Effector memory CD4-positive, alpha-beta T cell (primary cell): ENCODE results near the gene WFDC12.

Experiments
- DNase-seq, 3 donors: peaks; one replicate each; pipeline ENCODE4 v3.0.0-alpha.2; 2020
- H3K27ac ChIP-seq: 2 replicates; pipeline ENCODE4 v1.7.0; 2013; ENCODE audit warnings: mild to moderate bottlenecking, low read length, moderate library complexity; ENCODE audit not compliant: insufficient read depth, poor library complexity, severe bottlenecking
- H3K27me3 ChIP-seq: replicated peaks from 2 replicates; pipeline ENCODE4 v1.7.0; 2013; ENCODE audit warnings: mild to moderate bottlenecking, low read length; ENCODE audit not compliant: insufficient read depth, control insufficient read depth, poor library complexity, severe bottlenecking
- H3K36me3 ChIP-seq: 2 replicates; pipeline ENCODE4 v1.7.0; 2013; ENCODE audit warnings: mild to moderate bottlenecking, low read length, moderate library complexity; ENCODE audit not compliant: control insufficient read depth, insufficient read depth
- H3K4me1 ChIP-seq: 2 replicates; pipeline ENCODE4 v1.7.0; 2013; ENCODE audit warnings: low read length, mild to moderate bottlenecking; ENCODE audit not compliant: control insufficient read depth, insufficient read depth, poor library complexity, severe bottlenecking
- H3K4me3 ChIP-seq: 2 replicates; pipeline ENCODE4 v1.7.0; 2013; ENCODE audit warnings: low read length, low read depth, mild to moderate bottlenecking; ENCODE audit not compliant: insufficient read depth, poor library complexity, severe bottlenecking
- H3K9me3 ChIP-seq: 2 replicates; pipeline ENCODE4 v1.7.0; 2013; ENCODE audit warnings: mild to moderate bottlenecking, low read length, moderate library complexity; ENCODE audit not compliant: control insufficient read depth

The WFDC12 gene

DNA sequence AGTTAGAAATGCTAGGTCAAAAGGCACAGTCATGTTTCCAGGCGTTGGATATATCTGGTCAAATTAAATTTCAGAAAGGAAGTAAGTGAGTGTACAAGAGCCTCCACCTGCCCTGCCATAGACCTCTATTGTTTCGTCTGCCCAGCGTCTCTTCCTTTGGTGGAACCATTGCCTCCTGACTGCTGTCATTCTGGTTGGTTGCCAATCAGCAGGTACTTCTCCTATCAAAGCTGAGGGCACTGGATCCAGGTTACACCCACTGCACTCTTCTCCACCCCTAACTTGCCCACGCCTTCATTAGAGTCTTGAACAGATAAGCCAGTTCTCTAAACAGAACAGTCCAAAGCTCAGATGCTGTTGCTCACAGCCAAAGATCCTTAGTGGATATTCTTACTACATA, 6.7 kb downstream of the WFDC12 start:
- Histone ChIP-seq H3K27me3 (no peaks in the 10 kb centered on the region), H3K36me3 (no peaks in the 10 kb centered on the region), H3K4me1 (no peaks in the 10 kb centered on the region), H3K27ac (no peak overlapping the region), H3K4me3 (no peak overlapping the region), H3K9me3 (no peaks in the 10 kb centered on the region)
- DNase-seq = no peak

DNA sequence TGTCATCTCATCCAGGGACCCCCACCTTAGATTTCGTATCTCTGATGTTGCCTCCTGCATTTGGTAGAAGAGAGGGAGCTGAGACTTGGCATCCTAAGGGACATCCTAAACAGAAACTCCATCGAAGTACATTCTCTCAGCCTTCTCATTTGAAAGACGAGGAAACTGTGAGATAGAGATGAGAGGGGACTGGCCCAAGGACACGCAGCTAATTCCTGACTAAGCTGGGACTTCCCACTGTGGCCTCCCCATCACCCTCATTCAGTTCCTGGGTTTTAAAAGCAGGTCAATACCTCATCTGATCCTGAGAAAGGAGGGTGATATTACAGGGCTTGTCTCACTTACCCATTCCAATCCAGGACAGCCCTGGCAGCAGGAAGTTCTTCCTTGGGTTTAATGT, 8.4 kb downstream of the WFDC12 start:
- Histone ChIP-seq H3K27ac (no peak overlapping the region), H3K4me3 (no peak overlapping the region), H3K27me3 (no peaks in the 10 kb centered on the region), H3K9me3 (no peaks in the 10 kb centered on the region), H3K36me3 (no peaks in the 10 kb centered on the region), H3K4me1 (no peaks in the 10 kb centered on the region)
- DNase-seq = no peak

DNA sequence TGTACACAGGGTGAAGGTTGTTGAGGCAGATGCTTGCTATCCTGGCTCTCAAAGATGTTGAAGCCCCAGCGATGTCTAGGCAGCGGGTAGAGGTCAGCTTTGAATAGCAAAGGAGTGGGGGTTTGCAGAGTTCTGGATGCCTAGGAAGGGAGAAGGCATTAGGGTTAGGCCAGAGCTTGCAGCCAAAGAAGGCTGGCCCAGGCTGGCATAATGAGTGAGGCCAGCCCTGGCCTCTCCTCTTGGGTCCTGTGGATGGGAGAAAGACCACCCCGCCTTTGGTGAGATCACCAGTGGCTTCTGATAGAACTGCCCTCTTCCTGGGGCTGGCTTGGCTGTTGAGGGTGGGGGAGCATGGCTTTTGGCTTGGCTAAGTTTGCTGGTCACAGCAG, 8.9 kb downstream of the WFDC12 start:
- no peaks in the 10 kb centered on the region for H3K4me1 ChIP-seq
- H3K27me3 ChIP-seq = no peaks in the 10 kb centered on the region
- no peak for DNase-seq
- no peaks in the 10 kb centered on the region for H3K9me3 ChIP-seq
- no peak overlapping the region for H3K4me3 ChIP-seq
- no peaks in the 10 kb centered on the region for H3K36me3 ChIP-seq
- no peak overlapping the region for H3K27ac ChIP-seq

DNA sequence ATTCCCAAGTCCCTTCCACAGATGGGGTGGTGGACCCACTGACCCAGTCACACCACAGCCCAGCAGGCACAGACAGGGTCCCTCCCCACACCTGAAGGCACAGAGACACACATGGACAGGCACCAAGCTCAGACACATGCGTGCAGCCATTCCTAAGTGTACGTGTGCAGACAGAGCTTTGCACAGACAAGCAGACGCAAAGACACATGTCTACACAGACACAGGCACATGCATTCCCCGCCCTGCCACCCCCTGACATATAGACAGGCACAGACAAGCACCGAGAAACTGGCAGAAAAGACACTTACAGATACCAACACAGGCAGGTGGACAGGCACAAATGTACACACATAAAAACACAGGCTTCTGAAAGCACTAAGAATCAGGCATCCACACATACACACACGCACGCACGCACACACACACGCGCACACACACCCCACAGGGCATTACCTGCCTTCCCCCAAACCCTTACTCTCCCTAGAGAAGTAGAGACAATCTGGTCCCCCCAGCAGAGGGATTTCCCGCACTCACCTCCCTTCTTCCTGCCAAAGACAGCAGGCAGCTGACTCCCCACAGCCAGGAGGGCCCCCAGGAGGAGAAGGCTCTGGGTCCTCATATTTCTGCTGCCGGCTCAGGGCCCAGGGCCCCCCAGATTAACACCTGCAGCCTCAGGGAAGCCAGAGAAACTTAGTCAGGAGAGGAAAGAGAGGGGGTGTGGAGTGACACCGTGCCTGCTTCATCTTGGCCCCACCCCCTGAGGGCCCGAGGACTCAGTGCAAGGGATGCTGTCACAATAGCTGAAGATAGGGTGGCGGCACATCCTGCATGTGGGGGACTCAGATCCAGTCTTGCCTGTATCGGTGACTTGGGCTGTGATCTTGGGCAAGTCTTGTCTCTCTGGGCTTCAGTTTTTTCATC, 9.5 kb downstream of the WFDC12 start, which contains the start of gene WFDC5:
Gene WFDC5 (minus strand): TSS at position 710 of the 921 bp plus-strand sequence. CDS start 91 bp downstream, at position 619.
- H3K4me1 ChIP-seq = no peaks in the 10 kb centered on the region
- H3K4me3 ChIP-seq = no peak within 1 kb of the TSS
- H3K27me3 ChIP-seq = no peaks in the 10 kb centered on the region

DNA sequence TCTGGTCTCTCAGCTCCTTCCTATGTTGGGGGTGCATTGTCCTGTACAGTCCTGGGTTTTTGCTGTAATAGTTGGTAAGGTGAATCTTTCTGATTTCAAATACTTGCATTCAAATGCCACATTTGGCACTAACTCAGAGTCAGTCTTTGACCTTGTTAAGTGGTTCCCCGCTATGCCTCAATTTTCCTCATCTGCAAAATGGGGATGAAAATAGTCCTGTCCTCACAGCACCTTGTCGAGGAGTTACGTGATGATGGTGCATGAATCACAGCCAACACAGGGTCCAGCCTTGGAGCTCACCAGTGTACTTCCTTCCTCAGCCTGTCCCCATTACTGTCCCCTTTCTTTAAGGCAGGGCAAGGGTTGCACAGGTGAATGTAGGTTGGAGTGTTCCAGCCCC, 10.4 kb downstream of the WFDC12 start:
- Histone ChIP-seq H3K27ac (no peak overlapping the region), H3K27me3 (no peaks in the 10 kb centered on the region), H3K9me3 (no peaks in the 10 kb centered on the region), H3K4me3 (no peak overlapping the region), H3K36me3 (no peaks in the 10 kb centered on the region), H3K4me1 (no peaks in the 10 kb centered on the region)
- no peak for DNase-seq

More for the DNA sequence above, 9.5 kb downstream of the WFDC12 start, which contains the start of gene WFDC5:
- Histone ChIP-seq H3K27ac (no peak within 1 kb of the TSS), H3K9me3 (no peaks in the 10 kb centered on the region), H3K36me3 (no peaks in the 10 kb centered on the region)
- DNase-seq = no peak

DNA sequence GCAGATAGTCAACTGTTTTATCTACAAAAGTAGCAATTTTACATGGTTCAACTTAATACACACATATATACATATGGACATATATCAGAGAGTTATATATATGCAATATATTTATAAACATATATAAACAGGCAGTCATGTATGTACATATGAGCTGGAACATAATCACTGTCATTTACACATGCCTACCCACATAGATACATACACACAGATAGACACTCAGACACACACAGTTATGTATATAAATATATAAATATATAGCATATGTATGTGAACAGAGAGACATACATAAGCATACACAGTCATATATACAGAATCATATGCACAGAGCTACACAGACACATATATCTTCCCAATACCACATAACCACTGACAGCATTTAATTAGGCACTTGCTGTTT, 11.5 kb downstream of the WFDC12 start:
- no peaks in the 10 kb centered on the region for H3K27me3 ChIP-seq

DNA sequence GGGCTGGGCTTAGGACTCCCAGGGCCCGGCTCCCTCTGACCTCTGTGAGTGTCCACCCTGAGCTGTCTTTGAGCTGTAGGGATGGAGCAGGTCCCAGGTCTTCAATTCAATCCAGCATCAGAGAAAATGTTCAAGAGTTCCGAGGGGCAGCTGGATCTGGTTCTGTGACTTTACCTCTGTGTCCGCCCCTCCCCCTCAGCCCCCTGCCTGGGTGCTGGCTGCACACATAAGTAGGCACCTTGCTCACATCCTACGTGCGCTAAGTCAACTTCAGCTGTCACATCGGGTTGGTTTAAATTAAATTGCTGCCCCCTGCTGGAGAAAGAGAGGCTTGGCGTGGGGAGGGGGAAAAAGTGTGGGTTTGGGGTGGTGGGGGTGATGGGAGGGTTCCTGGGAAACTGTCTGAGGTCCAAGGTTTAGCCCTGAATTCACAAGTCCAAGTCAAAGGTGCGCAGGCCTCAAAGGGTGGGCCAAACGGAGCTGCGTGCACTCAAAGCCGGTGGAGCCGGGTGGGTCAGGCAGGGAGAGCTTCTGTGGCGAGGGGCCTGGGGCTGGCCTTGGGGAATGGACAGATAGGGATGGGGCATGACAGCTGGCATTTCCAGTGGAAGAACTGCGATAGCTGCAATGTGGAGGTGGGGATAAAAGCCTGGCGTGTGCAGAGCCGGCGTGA, 12.3 kb downstream of the WFDC12 start:
- no peaks in the 10 kb centered on the region for H3K36me3 ChIP-seq
- DNase-seq = no peak

More for the DNA sequence above, 11.5 kb downstream of the WFDC12 start:
- H3K4me3 ChIP-seq = no peak overlapping the region
- no peaks in the 10 kb centered on the region for H3K36me3 ChIP-seq
- DNase-seq = no peak
- H3K9me3 ChIP-seq = no peaks in the 10 kb centered on the region
- no peak overlapping the region for H3K27ac ChIP-seq
- no peaks in the 10 kb centered on the region for H3K4me1 ChIP-seq

DNA sequence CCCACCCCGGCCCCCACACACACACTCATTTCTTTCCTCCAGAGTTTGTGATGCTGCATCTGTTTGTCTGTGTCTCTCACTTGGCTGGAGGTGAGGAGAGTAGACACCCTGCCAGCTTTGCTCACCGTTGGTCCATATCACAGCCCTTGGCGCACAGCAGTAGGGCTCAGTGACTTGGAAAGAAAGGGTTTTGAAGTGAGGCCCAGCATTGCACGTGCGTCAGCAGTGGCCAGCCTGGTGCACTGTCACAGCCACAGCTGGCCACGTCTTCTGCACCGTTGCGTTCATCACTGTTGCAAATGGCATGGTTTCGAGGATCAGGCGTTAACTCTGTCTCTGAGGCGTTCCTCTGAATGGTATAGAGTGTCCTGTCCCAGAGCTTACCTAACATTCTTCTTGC, 13.0 kb downstream of the WFDC12 start:
- H3K27ac ChIP-seq = no peak overlapping the region
- no peak overlapping the region for H3K4me3 ChIP-seq
- no peaks in the 10 kb centered on the region for H3K36me3 ChIP-seq
- no peaks in the 10 kb centered on the region for H3K27me3 ChIP-seq
- no peaks in the 10 kb centered on the region for H3K9me3 ChIP-seq
- DNase-seq = no peak
- no peaks in the 10 kb centered on the region for H3K4me1 ChIP-seq

More for the DNA sequence above, 12.3 kb downstream of the WFDC12 start:
- Histone ChIP-seq H3K4me3 (no peak overlapping the region), H3K4me1 (no peaks in the 10 kb centered on the region), H3K9me3 (no peaks in the 10 kb centered on the region), H3K27me3 (no peaks in the 10 kb centered on the region), H3K27ac (no peak overlapping the region)

DNA sequence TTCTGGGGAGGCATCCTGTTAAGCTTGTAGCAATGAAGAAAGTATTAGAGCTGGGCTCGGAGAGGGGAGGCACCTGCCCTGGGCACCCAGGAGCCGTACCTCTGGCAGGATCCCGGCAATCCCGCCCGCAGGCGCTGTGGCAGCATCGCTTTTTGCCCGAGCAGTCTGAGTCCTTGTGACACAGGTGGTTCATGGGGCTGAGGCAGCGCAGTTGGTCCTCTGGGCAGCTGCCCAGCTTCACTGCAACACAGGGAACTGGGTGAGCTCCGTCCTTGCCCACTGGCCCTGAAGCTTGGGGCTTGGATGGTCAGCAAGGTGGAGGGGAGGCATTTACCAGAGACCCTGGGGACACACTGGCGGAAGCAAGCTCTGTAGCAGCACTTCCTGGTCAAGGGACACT, 14.0 kb downstream of the WFDC12 start:
- no peak overlapping the region for H3K27ac ChIP-seq
- H3K36me3 ChIP-seq = no peaks in the 10 kb centered on the region
- no peaks in the 10 kb centered on the region for H3K27me3 ChIP-seq
- no peaks in the 10 kb centered on the region for H3K9me3 ChIP-seq
- no peak overlapping the region for H3K4me3 ChIP-seq
- no peaks in the 10 kb centered on the region for H3K4me1 ChIP-seq
- no peak for DNase-seq

DNA sequence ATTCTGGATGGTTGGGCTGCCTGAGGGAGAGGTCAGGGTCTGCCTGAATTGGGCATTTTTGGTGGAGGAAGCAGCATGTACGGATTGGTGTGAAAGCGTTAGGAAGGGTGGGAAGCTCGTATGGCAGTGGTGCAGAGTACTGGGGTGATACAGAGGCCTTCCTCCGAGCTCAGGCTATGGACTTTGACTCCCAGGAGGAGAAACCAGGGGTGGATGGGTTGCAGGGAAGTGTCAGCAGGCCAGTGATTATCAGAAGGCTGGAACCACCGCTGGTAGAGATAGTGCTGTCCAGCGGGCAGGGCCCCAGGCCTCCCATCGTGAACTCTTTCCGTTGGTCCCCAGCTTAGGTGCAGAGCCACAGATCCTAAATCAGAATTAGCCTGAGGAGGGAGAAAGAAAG, 14.6 kb downstream of the WFDC12 start:
- Histone ChIP-seq H3K9me3 (no peaks in the 10 kb centered on the region), H3K4me3 (no peak overlapping the region), H3K4me1 (no peaks in the 10 kb centered on the region), H3K27me3 (no peaks in the 10 kb centered on the region), H3K27ac (no peak overlapping the region), H3K36me3 (no peaks in the 10 kb centered on the region)
- no peak for DNase-seq
